Cardiac muscle cell (in vitro differentiated cells and primary cell): ENCODE measurements around the gene FHL5. TPM values are rescaled to one million over a fixed set of nuclear protein-coding genes. Genes with fewer than 3 reads are reported as not detected.
"Not testable (repeated sequence)": the region's sequence is repeated elsewhere in the genome, so short reads cannot be mapped to it uniquely, and the experiment has no call there.

Experiments
- DNase-seq, 2 donors: peaks; one replicate each; pipeline versions ENCODE4 v3.0.0 to v3.0.0-alpha.2; 2010 to 2017; ENCODE audit warnings: low read depth in 1 of 2, low spot score in 1 of 2
- H3K27ac ChIP-seq: fragments of 200-600 bp; sonication (generic); 2 replicates; pipeline ENCODE4 v1.5.1; 2016
- H3K27me3 ChIP-seq: fragments of 200-600 bp; sonication (generic); 2 replicates; pipeline ENCODE4 v1.6.0; 2016; ENCODE audit warnings: control low read depth
- H3K36me3 ChIP-seq: fragments of 200-600 bp; sonication (generic); 2 replicates; pipeline ENCODE4 v1.5.1; 2016; ENCODE audit warnings: control low read depth
- H3K4me1 ChIP-seq: fragments of 200-600 bp; sonication (generic); 2 replicates; pipeline ENCODE4 v1.8.1; 2017; ENCODE audit warnings: low read depth, mild to moderate bottlenecking, mixed run types
- H3K4me3 ChIP-seq: fragments of 200-600 bp; sonication (generic); 2 replicates; pipeline ENCODE4 v1.5.1; 2016; ENCODE audit warnings: mild to moderate bottlenecking
- H3K9me3 ChIP-seq: fragments of 200-600 bp; sonication (generic); 2 replicates; pipeline ENCODE4 v1.5.1; 2017; ENCODE audit warnings: low read depth, mild to moderate bottlenecking, control low read depth
- CTCF ChIP-seq: IDR thresholded peaks from 2 replicates; pipeline ENCODE4 v1.5.1; 2012; ENCODE audit warnings: low read depth, mild to moderate bottlenecking, low read length
- polyA plus RNA-seq: library from polyadenylated mRNA; unstranded; fragments of >200 nt; fragmentation: Nextera tagmentation; extraction: Ambion mirVana; gene quantifications from 2 replicates; pipeline ENCODE4 v1.2.1, GENCODE V29; 2016
- total RNA-seq: library from RNA; depleted of rRNA; stranded (reverse); fragments of >200 nt; gene quantifications from 2 replicates; pipeline ENCODE4 v1.2.3, GENCODE V29; 2016

Gene FHL5
- total and polyA plus RNA-seq, 2 experiments from 2014 or later = not detected

GRCh38 chr6:96554558-96554957 lies 8.4 kb upstream of the FHL5 start:
- H3K4me1 ChIP-seq = no peaks in the 10 kb centered on the region
- H3K27me3 ChIP-seq = no peaks in the 10 kb centered on the region
- no peaks in the 10 kb centered on the region for H3K9me3 ChIP-seq
- DNase-seq = no peak
- TF ChIP-seq CTCF = no peak
- no peak overlapping the region for H3K4me3 ChIP-seq
- no peak overlapping the region for H3K27ac ChIP-seq
- peaks cover 48% of the 10 kb centered on the region for H3K36me3 ChIP-seq

- H3K36me3 ChIP-seq, H3K4me1 ChIP-seq, DNase-seq, H3K4me3 ChIP-seq, H3K9me3 ChIP-seq, H3K27me3 ChIP-seq, H3K27ac ChIP-seq: not testable (repeated sequence)
These were observed 3.2 kb upstream of the FHL5 start for GRCh38 chr6:96559740-96560139.

DNA sequence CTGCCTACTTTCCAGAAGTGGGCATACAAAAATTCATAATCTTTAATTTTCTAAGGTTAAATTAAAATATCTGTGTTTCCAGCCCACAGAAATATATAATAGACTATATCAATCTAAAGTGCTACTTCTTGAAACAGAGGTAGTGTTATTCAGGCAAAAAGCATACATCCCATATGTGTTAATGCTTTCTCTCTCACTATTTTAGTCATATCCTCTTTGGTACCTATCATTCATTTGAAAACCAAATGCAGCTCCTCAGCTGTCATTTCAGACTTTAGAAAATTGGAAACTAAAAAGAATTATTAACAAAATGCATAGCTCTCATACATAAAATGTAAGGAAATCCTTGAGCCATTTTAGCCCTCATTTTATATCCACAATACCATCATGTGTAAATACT lies 925 bp downstream of the FHL5 start:
- Histone ChIP-seq H3K9me3 (no peaks in the 10 kb centered on the region), H3K27ac (no peak overlapping the region), H3K4me1 (no peaks in the 10 kb centered on the region), H3K4me3 (no peak overlapping the region), H3K27me3 (no peaks in the 10 kb centered on the region), H3K36me3 (no peaks in the 10 kb centered on the region)
- TF ChIP-seq CTCF = no peak
- no peak for DNase-seq

- TF ChIP-seq CTCF = no peak
- H3K27me3 ChIP-seq = no peaks in the 10 kb centered on the region
These were observed 7.1 kb downstream of the FHL5 start for GRCh38 chr6:96570053-96570452.

GRCh38 chr6:96571551-96571950 lies 8.6 kb downstream of the FHL5 start:
- Histone ChIP-seq H3K27me3 (no peaks in the 10 kb centered on the region), H3K27ac (no peak overlapping the region), H3K9me3 (no peaks in the 10 kb centered on the region), H3K4me3 (no peak overlapping the region), H3K36me3 (no peaks in the 10 kb centered on the region), H3K4me1 (no peaks in the 10 kb centered on the region)
- DNase-seq = no peak
- no peak for TF ChIP-seq CTCF

More at GRCh38 chr6:96570053-96570452, 7.1 kb downstream of the FHL5 start:
- H3K27ac ChIP-seq = no peak overlapping the region
- no peaks in the 10 kb centered on the region for H3K36me3 ChIP-seq
- H3K4me3 ChIP-seq = no peak overlapping the region
- no peaks in the 10 kb centered on the region for H3K4me1 ChIP-seq
- H3K9me3 ChIP-seq = no peaks in the 10 kb centered on the region
- DNase-seq = no peak

GRCh38 chr6:96575359-96575758 lies 12.4 kb downstream of the FHL5 start:
- Histone ChIP-seq H3K4me3 (no peak overlapping the region), H3K4me1 (no peaks in the 10 kb centered on the region), H3K36me3 (no peaks in the 10 kb centered on the region), H3K27me3 (no peaks in the 10 kb centered on the region), H3K9me3 (no peaks in the 10 kb centered on the region), H3K27ac (no peak overlapping the region)
- no peak for DNase-seq
- TF ChIP-seq CTCF = no peak
